Smooth muscle cell (in vitro differentiated cells): Measurements from ENCODE around the gene ZBP1. TPM values are rescaled to one million over a fixed set of nuclear protein-coding genes. Genes with fewer than 3 reads are reported as not detected.

Experiments used
- DNase-seq: peaks from one replicate; lab custom pipeline; 2025; ENCODE audit not compliant: unreplicated experiment; lab: John Stamatoyannopoulos, UW
- H2AFZ ChIP-seq: fragments of 200-600 bp; sonication (generic); 2 replicates; pipeline ENCODE4 v1.6.0; 2016; ENCODE audit warnings: antibody characterized with exemption, low read depth, mild to moderate bottlenecking
- H3F3A ChIP-seq: fragments of 200-600 bp; sonication (generic); 2 replicates; pipeline ENCODE4 v1.6.0; 2017; ENCODE audit warnings: antibody characterized with exemption, low read depth
- H3K27ac ChIP-seq: fragments of 200-600 bp; sonication (generic); 2 replicates; pipeline ENCODE4 v1.5.1; 2016; ENCODE audit warnings: low read depth, mild to moderate bottlenecking
- H3K27me3 ChIP-seq: fragments of 200-600 bp; sonication (generic); 2 replicates; pipeline ENCODE4 v1.6.1; 2016; ENCODE audit warnings: low read depth, mild to moderate bottlenecking
- H3K36me3 ChIP-seq: fragments of 200-600 bp; sonication (generic); 2 replicates; pipeline ENCODE4 v1.5.1; 2016; ENCODE audit warnings: low read depth
- H3K4me1 ChIP-seq: fragments of 200-600 bp; sonication (generic); 2 replicates; pipeline ENCODE4 v1.5.1; 2016; ENCODE audit warnings: low read depth
- H3K4me2 ChIP-seq: fragments of 200-600 bp; sonication (generic); 2 replicates; pipeline ENCODE4 v1.6.0; 2016; ENCODE audit warnings: mild to moderate bottlenecking
- H3K4me3 ChIP-seq: fragments of 200-600 bp; sonication (generic); 2 replicates; pipeline ENCODE4 v1.5.1; 2016; ENCODE audit warnings: mild to moderate bottlenecking
- H3K79me2 ChIP-seq: fragments of 200-600 bp; sonication (generic); 2 replicates; pipeline ENCODE4 v1.6.0; 2016; ENCODE audit warnings: low read depth, mild to moderate bottlenecking
- H3K9ac ChIP-seq: fragments of 200-600 bp; sonication (generic); 2 replicates; pipeline ENCODE4 v1.6.0; 2016; ENCODE audit warnings: low read depth
- H3K9me3 ChIP-seq: fragments of 200-600 bp; sonication (generic); replicated peaks from 2 replicates; pipeline ENCODE4 v1.5.1; 2016; ENCODE audit warnings: low read depth
- H4K20me1 ChIP-seq: fragments of 200-600 bp; sonication (generic); 2 replicates; pipeline ENCODE4 v1.6.0; 2016; ENCODE audit warnings: low read depth
- CTCF ChIP-seq: fragments of 200-600 bp; sonication (generic); IDR thresholded peaks from 2 replicates; pipeline ENCODE4 v1.5.1; 2017; ENCODE audit warnings: borderline replicate concordance, mild to moderate bottlenecking, antibody characterized with exemption; ENCODE audit not compliant: insufficient read depth, poor library complexity, severe bottlenecking
- WGBS: methylation state at CpG from one replicate; pipeline ENCODE4 v1.1.7; 2016; ENCODE audit warnings: low lambda C conversion rate; 5-methylcytosine and 5-hydroxymethylcytosine counted together
- polyA plus RNA-seq: library from polyadenylated mRNA; unstranded; fragments of >200 nt; fragmentation: Nextera tagmentation; extraction: Ambion mirVana; gene quantifications from 2 replicates; pipeline ENCODE4 v1.2.1, GENCODE V29; 2016
- total RNA-seq: library from RNA; depleted of rRNA; stranded (reverse); fragments of >200 nt; gene quantifications from 2 replicates; pipeline ENCODE4 v1.2.3, GENCODE V29; 2014

The ZBP1 gene
- total and polyA plus RNA-seq, 2 experiments from 2014 or later: not detected

- Histone ChIP-seq H3K4me1 (no peaks in the 10 kb centered on the region), H4K20me1 (no peaks in the 10 kb centered on the region), H3K9ac (no peak overlapping the region), H3K27me3 (peaks cover 22% of the 10 kb centered on the region), H3K9me3 (no peaks in the 10 kb centered on the region), H3K36me3 (no peaks in the 10 kb centered on the region), H3K4me2 (no peak overlapping the region), H3F3A (no peaks in the 10 kb centered on the region), H3K27ac (no peak overlapping the region), H3K4me3 (no peak overlapping the region), H3K79me2 (no peaks in the 10 kb centered on the region), H2AFZ (no peak overlapping the region)
- WGBS: 83% methylated on average over 9 of the region's 9 CpGs
- no peak for TF ChIP-seq CTCF
- no peak for DNase-seq
Measured at GRCh38 chr20:57567471-57568079, 52.7 kb downstream of the ZBP1 start.

GRCh38 chr20:57566803-57567459, 53.3 kb downstream of the ZBP1 start:
- Histone ChIP-seq H3K9ac (no peak overlapping the region), H3K79me2 (no peaks in the 10 kb centered on the region), H3K9me3 (no peaks in the 10 kb centered on the region), H3K27me3 (peaks cover 22% of the 10 kb centered on the region), H3K4me2 (no peak overlapping the region), H3F3A (no peaks in the 10 kb centered on the region), H3K27ac (no peak overlapping the region), H4K20me1 (no peaks in the 10 kb centered on the region), H3K4me3 (no peak overlapping the region), H3K36me3 (no peaks in the 10 kb centered on the region), H3K4me1 (no peaks in the 10 kb centered on the region), H2AFZ (no peak overlapping the region)
- TF ChIP-seq CTCF: no peak
- 81% methylated on average over 10 of the region's 10 CpGs for WGBS
- DNase-seq: no peak

DNA sequence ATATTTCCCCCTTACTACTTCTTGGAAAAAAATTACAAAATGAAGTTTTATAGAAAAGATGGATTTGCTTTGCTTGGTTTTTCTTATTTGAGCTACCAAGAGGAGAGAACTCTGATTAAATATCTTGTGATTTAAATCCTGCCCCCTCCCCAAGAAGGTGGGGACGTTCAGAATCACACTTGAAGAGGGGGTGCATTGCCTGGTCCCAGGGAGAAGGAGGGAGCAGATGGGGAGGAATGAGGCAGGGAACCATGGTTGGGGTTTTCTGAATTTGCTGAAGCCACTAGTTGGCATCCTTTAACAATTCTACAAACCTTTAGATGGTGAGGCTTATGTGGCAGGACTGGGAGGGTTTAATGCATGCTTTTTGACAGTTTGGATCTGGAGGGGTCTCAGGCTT, 53.8 kb downstream of the ZBP1 start:
- H3K27ac ChIP-seq: no peak overlapping the region

More for the DNA sequence above, 53.8 kb downstream of the ZBP1 start:
- Histone ChIP-seq H3K9me3 (no peaks in the 10 kb centered on the region), H3K4me2 (no peak overlapping the region), H3K36me3 (no peaks in the 10 kb centered on the region), H4K20me1 (no peaks in the 10 kb centered on the region), H3K4me1 (no peaks in the 10 kb centered on the region), H3K9ac (no peak overlapping the region), H3K27me3 (peaks cover 22% of the 10 kb centered on the region), H3F3A (no peaks in the 10 kb centered on the region), H3K79me2 (no peaks in the 10 kb centered on the region), H3K4me3 (no peak overlapping the region), H2AFZ (no peak overlapping the region)
- no peak for TF ChIP-seq CTCF
- 44% methylated on average over 1 of the region's 1 CpG for WGBS
- no peak for DNase-seq
